ENCODE data around the gene NECTIN2.

The NECTIN2 gene

DNA sequence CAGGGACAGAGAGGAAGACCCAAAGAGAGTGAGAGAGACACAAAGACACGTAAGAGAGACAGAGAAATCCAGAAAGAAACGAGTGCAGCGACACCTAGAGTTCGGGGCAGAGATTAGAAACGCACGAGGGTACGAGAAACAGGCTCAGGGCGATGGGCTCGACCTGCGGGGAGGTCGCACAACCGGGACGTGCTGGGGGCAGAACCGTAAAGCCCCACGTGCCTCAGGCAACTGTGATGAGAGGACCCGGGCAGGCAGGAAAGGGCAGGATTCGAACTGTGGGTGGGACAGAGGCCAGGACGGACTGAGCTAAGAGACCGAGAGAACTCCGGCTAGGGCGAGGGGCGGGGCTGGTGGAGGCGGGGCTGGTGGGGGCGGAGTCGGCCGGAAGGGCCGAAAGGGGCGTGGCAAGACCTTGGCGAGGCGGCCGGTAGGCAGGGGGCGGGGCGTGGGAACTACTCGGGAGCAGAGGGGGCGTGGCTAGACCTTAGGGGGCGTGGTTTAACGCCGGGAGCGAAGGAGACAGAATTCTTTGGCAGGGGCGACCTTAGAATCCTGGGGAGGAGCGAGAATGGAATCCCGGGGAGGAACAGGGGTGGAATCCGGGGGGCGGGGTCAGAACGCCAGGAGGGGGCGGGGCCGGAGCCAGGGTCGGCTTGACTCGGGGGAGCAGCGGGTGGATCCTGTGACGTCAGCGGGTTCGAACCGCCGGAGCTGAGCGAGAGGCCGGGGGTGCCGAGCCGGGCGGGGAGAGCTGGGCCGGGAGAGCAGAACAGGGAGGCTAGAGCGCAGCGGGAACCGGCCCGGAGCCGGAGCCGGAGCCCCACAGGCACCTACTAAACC, at the start of gene NECTIN2:
Gene NECTIN2, plus strand, starts transcription at position 686 of the 843 bp plus-strand sequence. CDS start 229 bp downstream, outside the sequence.
- peak; percentile 91 for DNase-seq

GRCh38 chr19:44796701-44797115, 49.4 kb upstream of the NECTIN2 start:
- DNase-seq = no peak

GRCh38 chr19:44799627-44800346, 46.3 kb upstream of the NECTIN2 start:
- DNase-seq = no peak

DNA sequence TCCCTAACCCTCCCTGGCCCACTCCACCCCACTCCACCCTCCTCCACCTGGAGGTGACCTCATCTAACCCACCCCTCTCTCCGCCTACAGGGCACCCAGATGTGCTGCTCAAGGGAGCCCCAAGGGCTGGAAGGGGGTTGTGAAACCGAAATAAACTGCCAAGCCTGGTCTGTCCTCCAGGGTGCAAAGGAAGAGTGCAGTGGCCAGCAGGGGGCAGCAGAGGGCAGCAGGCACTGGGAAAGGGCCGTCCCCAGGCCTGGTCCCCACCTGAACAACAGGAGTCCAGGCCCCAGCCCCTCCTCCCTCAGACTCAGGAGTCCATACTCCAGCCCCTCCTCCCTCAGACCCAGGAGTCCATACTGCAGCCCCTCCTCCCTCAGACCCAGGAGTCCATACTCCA, 45.6 kb upstream of the NECTIN2 start:
- peak; percentile 77 for DNase-seq

DNA sequence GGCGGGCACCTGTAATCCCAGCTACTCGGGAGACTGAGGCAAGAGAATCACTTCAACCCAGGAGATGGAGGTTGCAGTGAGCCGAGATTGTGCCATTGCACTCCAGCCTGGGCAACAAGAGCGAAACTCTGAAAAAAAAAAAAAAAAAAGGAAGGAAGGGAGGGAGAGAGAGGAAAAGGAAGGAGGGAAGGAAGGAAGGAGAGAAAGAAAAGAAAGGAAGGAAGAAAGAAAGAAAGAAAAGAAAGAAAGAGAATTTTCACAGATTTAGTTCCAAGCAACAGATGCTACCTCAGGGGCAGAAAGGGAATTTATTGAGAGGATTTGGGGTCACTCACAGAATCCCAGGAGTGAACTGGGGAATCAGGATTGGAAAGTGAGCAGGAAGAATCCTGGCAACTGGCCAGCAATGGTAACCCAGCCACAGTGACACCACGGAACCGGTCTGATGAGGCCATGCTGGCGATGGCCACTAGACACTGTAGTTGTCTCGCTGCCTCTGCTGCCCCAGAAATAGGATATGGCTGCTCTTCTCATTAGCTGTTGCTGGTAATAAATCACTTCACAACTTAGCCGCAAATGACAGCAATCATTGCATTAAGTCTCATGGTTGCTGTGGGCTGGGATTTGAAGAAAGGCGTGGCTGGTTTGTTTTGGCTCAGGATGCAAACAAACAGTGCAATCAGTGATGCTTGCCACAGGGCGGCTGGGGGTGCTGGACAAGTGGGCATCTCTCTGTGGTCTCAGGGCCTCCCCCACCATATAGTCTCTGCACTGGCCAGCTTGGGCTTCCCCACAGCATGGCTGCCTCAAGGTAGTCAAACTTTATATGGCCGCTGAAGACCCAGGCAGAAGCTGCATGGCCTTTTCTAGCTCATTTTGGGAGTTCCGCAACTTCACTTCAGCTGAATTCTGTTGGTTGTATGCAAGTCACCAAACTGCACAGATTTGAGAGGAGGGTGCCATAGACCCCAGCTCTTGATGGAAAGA, 42.4 kb upstream of the NECTIN2 start:
- DNase-seq = no peak

GRCh38 chr19:44806291-44806690, 39.8 kb upstream of the NECTIN2 start:
- no peak for DNase-seq

GRCh38 chr19:44807162-44807561, 38.9 kb upstream of the NECTIN2 start:
- DNase-seq = no peak

GRCh38 chr19:44807652-44808462, 38.2 kb upstream of the NECTIN2 start:
- no peak for DNase-seq

DNA sequence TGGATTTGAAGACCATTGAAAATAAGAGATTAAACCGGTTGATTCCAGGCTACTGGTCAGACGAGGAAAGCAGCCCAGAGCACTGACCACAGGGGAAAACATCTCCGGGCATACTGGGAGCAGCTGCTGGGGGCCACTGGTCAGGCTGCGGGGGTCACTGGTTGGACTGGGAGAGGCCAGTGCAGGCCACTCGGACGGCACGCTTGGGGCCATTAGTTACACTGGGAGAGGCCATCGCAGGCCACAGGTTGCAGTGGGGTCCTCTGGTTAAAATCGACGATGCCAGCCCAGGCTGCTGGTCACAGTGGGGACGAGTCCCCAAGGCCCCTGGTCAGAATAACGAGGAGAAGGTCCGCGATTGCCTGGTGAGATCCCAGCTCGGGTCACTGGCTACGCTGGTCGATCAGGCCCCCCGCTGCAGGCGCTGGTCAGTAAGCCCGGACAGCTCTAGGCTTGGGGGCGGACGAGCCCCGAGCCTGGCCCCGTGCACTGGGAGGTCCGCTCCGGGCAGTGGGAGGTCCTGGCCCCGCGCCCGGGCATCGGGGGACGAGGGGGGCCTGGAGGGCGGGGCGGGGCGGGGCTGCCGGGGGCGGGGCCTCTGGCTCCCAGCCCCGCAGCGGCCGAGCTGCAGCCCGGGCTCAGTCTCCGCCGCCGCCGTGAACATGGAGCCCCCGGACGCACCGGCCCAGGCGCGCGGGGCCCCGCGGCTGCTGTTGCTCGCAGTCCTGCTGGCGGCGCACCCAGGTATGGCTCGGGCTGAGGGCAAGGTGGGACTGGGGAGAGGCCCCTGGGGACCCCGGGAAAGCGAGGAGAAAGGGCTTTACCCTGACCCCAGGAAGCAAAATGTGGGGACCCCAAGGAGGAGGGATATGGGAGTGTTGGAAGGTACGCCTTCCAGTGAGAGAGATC, 37.4 kb upstream of the NECTIN2 start, which contains the start of gene BCAM:
Gene BCAM, plus strand, starts transcription at position 641 of the 909 bp plus-strand sequence. Its CDS starts 22 bp downstream, at position 663.
- peak; percentile 86 for DNase-seq

DNA sequence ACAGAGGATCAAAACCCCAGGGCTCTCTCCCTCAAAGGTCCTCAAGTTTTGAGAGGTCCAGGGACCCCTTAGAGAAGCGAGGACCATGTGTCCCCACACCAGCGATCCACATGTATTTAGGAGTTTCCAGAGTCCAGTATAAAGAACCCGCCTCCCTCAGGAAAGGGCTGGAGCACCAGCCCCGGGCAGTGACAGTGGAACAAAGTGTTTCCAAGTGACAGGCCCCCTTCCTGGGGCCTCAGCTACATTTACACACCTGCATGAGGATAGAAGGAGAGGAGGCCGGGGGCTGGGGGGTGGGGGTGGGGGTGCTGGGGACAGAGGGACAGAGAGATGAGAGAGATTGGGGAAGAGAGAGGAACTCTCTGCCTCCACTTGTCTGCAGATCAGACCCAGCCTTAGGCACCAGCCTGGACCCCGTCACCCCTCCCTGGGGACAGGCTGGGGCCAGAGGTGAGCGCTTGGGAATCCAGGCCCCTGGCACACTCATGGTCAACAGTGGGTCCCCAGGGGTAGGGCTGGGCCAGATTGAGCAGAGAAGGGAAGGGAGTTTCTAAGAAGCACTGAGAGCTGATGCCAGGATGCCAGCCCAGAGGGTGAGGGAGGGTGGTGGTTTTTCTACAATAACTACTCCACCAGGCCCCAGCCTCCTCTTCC, 36.4 kb upstream of the NECTIN2 start:
- DNase-seq = no peak

DNA sequence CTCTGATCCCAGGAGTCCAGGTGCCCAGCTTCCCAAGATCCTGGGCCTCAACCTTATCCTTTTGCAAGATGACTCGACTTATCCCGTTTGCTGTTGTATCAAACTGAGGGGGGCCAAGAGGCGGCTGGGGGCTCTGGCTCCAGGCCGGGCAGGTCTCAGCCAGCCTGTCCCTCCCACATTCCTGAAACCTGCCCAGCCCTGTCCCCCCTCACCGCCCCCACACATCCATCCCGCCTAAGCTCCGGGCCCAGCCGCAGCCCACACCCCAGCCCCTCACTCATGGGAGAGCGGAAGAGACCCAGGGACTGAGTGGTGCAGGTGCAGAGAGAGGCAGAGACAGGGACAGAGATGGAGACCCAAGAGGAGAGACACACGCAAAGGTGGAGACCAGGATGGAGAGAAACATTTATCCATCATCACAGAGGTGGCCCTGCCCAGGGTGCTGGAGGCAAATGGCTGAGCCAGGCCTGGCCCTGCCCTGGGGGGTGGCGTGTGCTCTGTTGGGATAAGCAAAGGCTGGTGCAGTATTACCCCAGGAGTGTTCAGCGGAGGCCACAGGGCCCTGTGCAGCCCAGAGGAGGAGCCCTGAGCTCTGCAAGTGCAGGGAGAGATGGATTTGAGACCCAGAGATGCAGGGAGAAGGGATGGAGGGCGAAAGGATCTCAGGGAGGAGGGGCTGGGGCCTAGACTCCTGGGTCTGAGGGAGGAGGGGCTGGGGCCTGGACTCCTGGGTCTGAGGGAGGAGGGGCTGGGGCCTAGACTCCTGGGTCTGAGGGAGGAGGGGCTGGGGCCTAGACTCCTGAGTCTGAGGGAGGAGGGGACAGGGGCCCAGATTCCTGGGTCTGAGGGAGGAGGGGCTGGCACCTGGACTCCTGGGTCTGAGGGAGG, 35.6 kb upstream of the NECTIN2 start:
- no peak for DNase-seq

DNA sequence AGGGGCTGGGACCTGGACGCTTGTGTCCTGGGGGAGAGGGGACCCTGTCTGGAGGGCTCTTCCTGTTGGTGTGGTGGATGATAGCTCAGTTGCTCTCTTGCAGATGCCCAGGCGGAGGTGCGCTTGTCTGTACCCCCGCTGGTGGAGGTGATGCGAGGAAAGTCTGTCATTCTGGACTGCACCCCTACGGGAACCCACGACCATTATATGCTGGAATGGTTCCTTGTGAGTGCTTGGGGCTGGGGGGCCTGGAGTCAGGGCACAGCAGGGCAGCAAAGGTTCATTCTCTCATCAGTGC, 35.0 kb upstream of the NECTIN2 start:
- DNase-seq = no peak

GRCh38 chr19:44812142-44812718, 33.9 kb upstream of the NECTIN2 start:
- DNase-seq = no peak

DNA sequence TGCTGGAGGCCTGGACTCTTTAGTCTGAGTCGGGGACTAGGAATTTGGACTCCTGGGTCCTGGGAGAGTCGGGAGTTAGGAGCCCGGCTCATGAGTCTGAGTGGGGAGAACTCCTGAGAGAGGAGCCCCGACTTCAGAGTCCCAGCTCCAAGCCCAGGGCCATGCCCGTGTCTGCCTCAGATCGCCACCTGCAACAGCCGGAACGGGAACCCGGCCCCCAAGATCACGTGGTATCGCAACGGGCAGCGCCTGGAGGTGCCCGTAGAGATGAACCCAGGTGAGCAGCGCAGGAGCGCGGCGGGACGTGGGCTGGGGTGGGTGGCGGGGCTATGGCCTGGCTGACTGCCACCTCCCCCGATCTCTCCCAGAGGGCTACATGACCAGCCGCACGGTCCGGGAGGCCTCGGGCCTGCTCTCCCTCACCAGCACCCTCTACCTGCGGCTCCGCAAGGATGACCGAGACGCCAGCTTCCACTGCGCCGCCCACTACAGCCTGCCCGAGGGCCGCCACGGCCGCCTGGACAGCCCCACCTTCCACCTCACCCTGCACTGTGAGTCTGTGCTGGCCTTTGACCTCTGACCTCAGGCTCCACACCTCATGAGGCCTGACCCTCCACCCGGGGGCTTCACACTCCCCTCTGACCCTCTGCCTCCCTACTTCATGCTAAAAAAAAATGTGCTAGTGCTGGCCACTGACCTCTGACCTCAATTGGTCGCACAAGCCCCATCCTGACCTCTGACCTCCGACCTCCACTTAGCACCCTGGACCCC, 32.8 kb upstream of the NECTIN2 start:
- no peak for DNase-seq

GRCh38 chr19:44813841-44814470, 32.1 kb upstream of the NECTIN2 start:
- no peak for DNase-seq

GRCh38 chr19:44814517-44814916, 31.6 kb upstream of the NECTIN2 start:
- DNase-seq = no peak

DNA sequence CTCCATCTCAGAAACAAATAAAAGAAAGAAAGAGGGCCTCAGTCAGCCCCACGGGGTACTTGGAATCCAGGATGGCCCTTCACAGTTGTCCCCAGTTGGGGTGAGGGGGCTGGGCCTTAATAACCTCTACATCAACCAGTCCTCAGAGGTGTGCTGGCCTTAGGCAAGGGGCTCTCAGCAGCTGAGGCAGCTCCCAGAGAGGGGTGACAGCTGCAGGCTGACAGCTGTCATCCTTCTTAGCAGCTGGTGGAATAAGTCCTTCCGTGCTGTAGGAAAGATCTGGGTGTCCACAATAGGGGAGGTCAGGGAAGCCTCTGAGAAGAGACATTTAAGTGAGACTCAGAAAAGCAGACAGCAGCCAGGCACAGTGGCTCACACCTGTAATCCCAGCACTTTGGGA, 29.8 kb upstream of the NECTIN2 start:
- no peak for DNase-seq
